T-cell (primary cell): ENCODE results near the gene SLC38A11. TPM values are rescaled to one million over a fixed set of nuclear protein-coding genes. Genes with fewer than 3 reads are reported as not detected.

ENCODE experiments used
- ATAC-seq, 4 experiments: fragments of 200-7000 bp in 3 of 4; fragments of 150-1000 bp in 1 of 4; cut with Tn5 transposase; replicated peaks in 1 of 4; 1 replicate in 3 of 4; 2 replicates in 1 of 4; pipeline ENCODE4 v1.10.0; 2021; ENCODE audit warnings: moderate library complexity in 3 of 4, mild to moderate bottlenecking in 2 of 4, moderate number of reproducible peaks in 1 of 4
- CTCF ChIA-PET, 2 donors: fragments of 300-600 bp; sonication (Branson Sonifier 250); formaldehyde crosslinking; loops; one replicate each; lab custom pipeline; 2022; ENCODE audit warnings: antibody characterized with exemption in 2 of 2; lab: Charles Lee
- POLR2A ChIA-PET, 2 donors: fragments of 300-600 bp; sonication (Branson Sonifier 250); formaldehyde crosslinking; loops; one replicate each; lab custom pipeline; 2022; ENCODE audit warnings: antibody characterized with exemption in 2 of 2; lab: Charles Lee
- DNase-seq, 35 experiments: peaks; one replicate each; pipeline versions ENCODE4 v3.0.0 to v3.0.0-alpha.2; 2013 to 2023
- H3K27ac ChIP-seq: one replicate; pipeline ENCODE4 v1.5.1; 2013; ENCODE audit warnings: low read length
- H3K27me3 ChIP-seq, 2 experiments: replicated peaks in 1 of 2; 1 replicate in 1 of 2; 2 replicates in 1 of 2; pipeline versions ENCODE4 v1.6.1 to v1.7.0; 2013; ENCODE audit warnings: low read length in 1 of 2, mixed read lengths in 1 of 2; ENCODE audit not compliant: control insufficient read depth in 2 of 2, insufficient read depth in 2 of 2; ENCODE audit errors: extremely low read depth in 1 of 2
- H3K36me3 ChIP-seq, 2 donors: 1 replicate in 1 of 2; 2 replicates in 1 of 2; pipeline versions ENCODE4 v1.6.1 to v1.7.0; 2013; ENCODE audit warnings: low read length in 1 of 2; ENCODE audit not compliant: control insufficient read depth in 2 of 2, insufficient read depth in 1 of 2; ENCODE audit errors: extremely low read depth in 1 of 2
- H3K4me1 ChIP-seq, 2 experiments: 1 replicate in 1 of 2; 2 replicates in 1 of 2; pipeline versions ENCODE4 v1.6.1 to v1.7.0; 2013; ENCODE audit warnings: low read length in 2 of 2, mixed read lengths in 1 of 2; ENCODE audit not compliant: insufficient read depth in 2 of 2, control insufficient read depth in 1 of 2; ENCODE audit errors: extremely low read depth in 1 of 2
- H3K4me3 ChIP-seq, 2 donors: 1 replicate in 1 of 2; 2 replicates in 1 of 2; pipeline versions ENCODE4 v1.5.1 to v1.7.0; 2013; ENCODE audit warnings: mild to moderate bottlenecking in 2 of 2, low read length in 1 of 2, moderate library complexity in 1 of 2; ENCODE audit not compliant: control insufficient read depth in 1 of 2; ENCODE audit errors: extremely low read depth in 1 of 2
- H3K9me3 ChIP-seq: 2 replicates; pipeline ENCODE4 v1.7.0; 2013
- H3K27ac Mint-ChIP-seq, 2 donors: one replicate each; pipeline ENCODE4 v1.8.0; 2020 to 2021; ENCODE audit warnings: mild to moderate bottlenecking in 2 of 2, mixed read lengths in 2 of 2
- H3K27me3 Mint-ChIP-seq, 2 donors: one replicate each; pipeline ENCODE4 v1.8.0; 2021 to 2022; ENCODE audit warnings: mixed read lengths in 2 of 2
- H3K36me3 Mint-ChIP-seq: one replicate; pipeline ENCODE4 v1.8.0; 2021; ENCODE audit warnings: mixed read lengths
- H3K4me1 Mint-ChIP-seq, 3 donors: one replicate each; pipeline ENCODE4 v1.8.0; 2020 to 2022; ENCODE audit warnings: mixed read lengths in 3 of 3, mild to moderate bottlenecking in 1 of 3
- H3K4me3 Mint-ChIP-seq, 3 donors: one replicate each; pipeline ENCODE4 v1.8.0; 2020 to 2022; ENCODE audit warnings: mild to moderate bottlenecking in 3 of 3, mixed read lengths in 3 of 3, moderate library complexity in 3 of 3
- H3K9me3 Mint-ChIP-seq, 3 donors: one replicate each; pipeline ENCODE4 v1.8.0; 2020 to 2022; ENCODE audit warnings: mixed read lengths in 3 of 3
- WGBS: methylation state at CpG from one replicate; pipeline ENCODE4 v1.1.5; 2013; ENCODE audit warnings: missing lambda C conversion rate; ENCODE audit not compliant: insufficient coverage; 5-methylcytosine and 5-hydroxymethylcytosine counted together
- total RNA-seq, 35 experiments: library from RNA in 6 of 35; stranded (reverse) in 6 of 35; fragments of 120-200 nt in 1 of 35; gene quantifications; one replicate each; pipeline versions ENCODE4 v1.2.1 to v1.2.4 and lab custom pipeline; 2013 to 2026

The SLC38A11 gene
- total RNA-seq, 5 donors from 2014 or later (not counting 1 experiment from before 2014, with no cell fraction given) = 0.38 to 0.72 TPM; not detected in 3

DNA sequence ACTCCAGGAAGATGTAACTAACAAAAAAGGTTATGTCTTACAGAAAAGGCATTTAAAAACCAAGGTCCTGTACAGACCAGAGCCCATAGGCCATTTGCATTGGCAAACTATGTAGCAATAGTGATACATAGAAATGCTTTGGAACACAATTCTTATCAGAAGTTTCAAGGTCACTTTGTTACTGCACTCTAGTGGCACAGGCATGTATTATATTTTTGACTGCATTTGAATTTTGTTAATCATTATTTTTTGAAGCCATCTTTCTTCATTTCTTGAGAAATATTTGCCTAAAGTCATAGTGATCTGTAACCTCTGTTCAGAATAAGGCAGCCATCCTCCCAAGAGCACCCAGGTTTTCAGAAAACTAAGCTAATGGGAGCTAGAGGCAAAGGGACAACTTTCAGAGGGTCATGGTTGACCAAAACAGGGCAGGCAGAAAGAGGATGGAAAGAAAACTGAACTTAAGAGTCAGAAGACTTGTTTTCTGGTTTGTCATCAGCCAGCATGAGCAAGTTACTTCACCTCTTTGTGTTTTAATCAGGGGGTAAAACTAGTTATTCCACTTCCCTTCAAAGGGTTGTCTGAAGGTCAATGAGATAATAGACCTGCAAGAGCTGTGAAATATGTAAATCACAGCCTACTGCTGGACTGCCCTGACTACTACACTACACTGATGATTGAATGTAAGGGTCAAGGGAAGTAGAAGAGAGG is 41.5 kb downstream of the SLC38A11 start:
- Mint-ChIP-seq H3K27ac (no peak overlapping the region), H3K4me1 (peaks cover 0 to 4% (median 3%) of the 10 kb centered on the region in 3 donors), H3K27me3 (no peaks in the 10 kb centered on the region), H3K9me3 (no peaks in the 10 kb centered on the region), H3K4me3 (no peak overlapping the region), H3K36me3 (no peaks in the 10 kb centered on the region)
- POLR2A ChIA-PET = no interaction called here
- DNase-seq (no peak), ATAC-seq (no peak)
- no peaks in the 10 kb centered on the region for H3K9me3 ChIP-seq
- no peak overlapping the region for H3K27ac ChIP-seq
- H3K36me3 ChIP-seq = no peaks in the 10 kb centered on the region
- no peaks in the 10 kb centered on the region for H3K27me3 ChIP-seq
- CTCF ChIA-PET = no interaction called here
- H3K4me1 ChIP-seq = no peaks in the 10 kb centered on the region
- H3K4me3 ChIP-seq = no peak overlapping the region

DNA sequence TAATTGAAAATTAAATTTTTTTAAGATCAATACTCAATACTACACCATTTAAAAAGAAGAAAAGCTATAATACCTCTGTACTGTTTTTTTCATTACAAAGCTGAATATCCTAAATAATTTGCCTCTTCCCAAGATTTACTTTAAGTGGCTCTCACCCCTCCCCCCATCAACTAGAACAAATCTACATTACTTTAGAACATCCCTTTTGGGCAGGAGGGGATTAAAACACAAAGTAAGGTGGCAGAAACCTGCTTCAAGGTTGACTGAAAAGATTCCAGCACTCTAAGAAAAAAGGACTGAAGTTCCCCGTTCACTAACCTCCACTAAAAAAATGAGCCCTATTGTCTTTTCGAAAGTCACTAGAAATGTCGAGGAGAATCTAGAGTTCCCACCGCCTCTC is 42.3 kb downstream of the SLC38A11 start:
- Mint-ChIP-seq H3K36me3 (no peaks in the 10 kb centered on the region), H3K27ac (no peak overlapping the region), H3K9me3 (no peaks in the 10 kb centered on the region), H3K4me1 (peaks cover 0 to 4% (median 3%) of the 10 kb centered on the region in 3 donors), H3K4me3 (no peak overlapping the region), H3K27me3 (no peaks in the 10 kb centered on the region)
- ChIA-PET POLR2A (no interaction called here), CTCF (no interaction called here)
- no peak for DNase-seq
- Histone ChIP-seq H3K4me3 (no peak overlapping the region), H3K4me1 (no peaks in the 10 kb centered on the region), H3K9me3 (no peaks in the 10 kb centered on the region), H3K27me3 (no peaks in the 10 kb centered on the region), H3K36me3 (no peaks in the 10 kb centered on the region), H3K27ac (no peak overlapping the region)
- no CpG with 5 or more reads among the region's 4 CpGs for WGBS
- no peak for ATAC-seq

DNA sequence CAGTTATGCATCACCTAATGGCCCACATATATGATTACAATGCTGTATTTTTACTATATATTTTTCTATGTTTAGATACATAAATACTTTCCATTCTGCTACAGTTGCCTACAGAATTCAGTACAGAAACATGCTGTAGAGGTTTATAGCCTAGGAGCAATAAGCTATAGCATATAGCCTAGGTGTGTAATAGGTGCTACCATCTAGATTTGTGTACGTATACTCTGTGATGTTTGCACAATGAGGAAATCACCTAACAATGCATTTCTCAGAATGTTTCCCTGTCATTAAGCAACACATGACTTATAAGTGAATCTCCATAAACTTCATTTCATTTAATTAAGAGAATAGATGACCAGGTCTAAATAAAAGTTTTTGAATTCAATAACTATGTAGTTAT is 43.5 kb downstream of the SLC38A11 start:
- no CpG with 5 or more reads among the region's 1 CpG for WGBS
- Mint-ChIP-seq H3K27ac (no peak overlapping the region), H3K27me3 (no peaks in the 10 kb centered on the region), H3K9me3 (no peaks in the 10 kb centered on the region), H3K4me1 (peaks cover 0 to 4% (median 3%) of the 10 kb centered on the region in 3 donors), H3K4me3 (no peak overlapping the region), H3K36me3 (no peaks in the 10 kb centered on the region)
- no peak for DNase-seq
- Histone ChIP-seq H3K4me3 (no peak overlapping the region), H3K27me3 (no peaks in the 10 kb centered on the region), H3K27ac (no peak overlapping the region), H3K36me3 (no peaks in the 10 kb centered on the region), H3K4me1 (no peaks in the 10 kb centered on the region), H3K9me3 (no peaks in the 10 kb centered on the region)
- POLR2A ChIA-PET = no interaction called here
- ATAC-seq = no peak
- CTCF ChIA-PET = no interaction called here

- DNase-seq (peak in 2 of 35 experiments; percentile 0 to 7), ATAC-seq (peak in 3 of 4 experiments; percentile 41 to 58 (median 55))
- peaks cover 0 to 4% (median 3%) of the 10 kb centered on the region in 3 donors for H3K4me1 Mint-ChIP-seq
- Histone ChIP-seq H3K4me3 (no peak overlapping the region), H3K27ac (no peak overlapping the region), H3K36me3 (no peaks in the 10 kb centered on the region), H3K4me1 (no peaks in the 10 kb centered on the region), H3K27me3 (no peaks in the 10 kb centered on the region), H3K9me3 (no peaks in the 10 kb centered on the region)
- ChIA-PET POLR2A (no interaction called here), CTCF (no interaction called here)
- no peak overlapping the region for H3K4me3 Mint-ChIP-seq
- 0% methylated on average over 2 of the region's 6 CpGs for WGBS
- no peaks in the 10 kb centered on the region for H3K9me3 Mint-ChIP-seq
- H3K36me3 Mint-ChIP-seq = no peaks in the 10 kb centered on the region
- no peak overlapping the region for H3K27ac Mint-ChIP-seq
- no peaks in the 10 kb centered on the region for H3K27me3 Mint-ChIP-seq
Measured at GRCh38 chr2:164910101-164910899, 45.0 kb downstream of the SLC38A11 start.

DNA sequence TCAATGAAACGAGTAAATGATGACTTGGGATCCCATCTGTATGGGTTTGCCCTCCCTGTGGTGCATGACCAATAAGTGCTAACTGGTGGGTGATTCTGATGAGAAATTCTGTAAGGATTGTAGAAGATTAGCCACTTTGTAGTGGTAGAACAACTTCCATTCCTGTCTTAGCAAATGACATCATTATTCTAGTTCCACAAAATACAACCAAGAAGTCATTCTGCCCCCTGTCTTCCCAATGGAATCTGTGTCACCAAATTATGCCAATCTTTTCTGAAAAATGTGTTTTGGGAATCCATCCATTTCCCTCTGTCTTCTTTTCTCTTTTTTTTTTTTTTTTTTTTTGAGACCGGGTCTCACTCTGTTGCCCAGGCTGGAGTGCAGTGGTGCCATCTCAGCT is 48.4 kb downstream of the SLC38A11 start:
- Histone ChIP-seq H3K36me3 (no peaks in the 10 kb centered on the region), H3K27ac (no peak overlapping the region), H3K27me3 (no peaks in the 10 kb centered on the region), H3K9me3 (no peaks in the 10 kb centered on the region), H3K4me1 (no peaks in the 10 kb centered on the region), H3K4me3 (no peak overlapping the region)
- ChIA-PET CTCF (no interaction called here), POLR2A (no interaction called here)
- no peaks in the 10 kb centered on the region for H3K9me3 Mint-ChIP-seq
- ATAC-seq (no peak), DNase-seq (no peak)
- peaks cover 0 to 4% (median 3%) of the 10 kb centered on the region in 3 donors for H3K4me1 Mint-ChIP-seq
- no peak overlapping the region for H3K4me3 Mint-ChIP-seq
- no CpG with 5 or more reads among the region's 2 CpGs for WGBS
- H3K27ac Mint-ChIP-seq = no peak overlapping the region
- H3K36me3 Mint-ChIP-seq = no peaks in the 10 kb centered on the region
- H3K27me3 Mint-ChIP-seq = no peaks in the 10 kb centered on the region

DNA sequence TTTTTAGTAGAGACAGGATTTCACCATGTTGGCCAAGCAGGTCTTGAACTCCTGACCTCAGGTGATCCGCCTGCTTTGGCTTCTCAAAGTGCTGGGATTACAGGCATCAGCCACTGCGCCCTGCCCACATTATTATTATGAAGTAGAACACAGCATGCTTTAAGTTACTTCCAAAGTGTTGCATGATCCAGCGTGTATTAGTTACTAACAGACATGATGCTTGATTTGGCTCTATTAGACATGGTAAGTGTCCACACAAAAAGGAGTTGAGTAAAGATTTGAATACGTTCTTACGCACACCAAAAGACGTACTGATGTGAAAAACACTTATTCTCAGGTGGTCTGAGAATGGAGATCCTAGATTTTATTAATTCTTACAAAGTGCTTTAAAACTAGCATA is 50.0 kb downstream of the SLC38A11 start:
- Histone ChIP-seq H3K4me1 (no peaks in the 10 kb centered on the region), H3K27me3 (no peaks in the 10 kb centered on the region), H3K36me3 (no peaks in the 10 kb centered on the region), H3K9me3 (no peaks in the 10 kb centered on the region), H3K27ac (no peak overlapping the region), H3K4me3 (no peak overlapping the region)
- H3K27me3 Mint-ChIP-seq = peaks cover 0 to 3% of the 10 kb centered on the region in 2 donors
- CTCF ChIA-PET = no interaction called here
- H3K27ac Mint-ChIP-seq = no peak overlapping the region
- no peak for DNase-seq
- POLR2A ChIA-PET = no interaction called here
- H3K36me3 Mint-ChIP-seq = no peaks in the 10 kb centered on the region
- ATAC-seq = no peak
- H3K9me3 Mint-ChIP-seq = peaks cover 0 to 2% (median under 1%) of the 10 kb centered on the region in 3 donors
- no peak overlapping the region for H3K4me3 Mint-ChIP-seq
- no CpG with 5 or more reads among the region's 6 CpGs for WGBS
- H3K4me1 Mint-ChIP-seq = peaks cover 0 to 4% (median 3%) of the 10 kb centered on the region in 3 donors
